Measurements from ENCODE around the gene SHTN1.

DNA sequence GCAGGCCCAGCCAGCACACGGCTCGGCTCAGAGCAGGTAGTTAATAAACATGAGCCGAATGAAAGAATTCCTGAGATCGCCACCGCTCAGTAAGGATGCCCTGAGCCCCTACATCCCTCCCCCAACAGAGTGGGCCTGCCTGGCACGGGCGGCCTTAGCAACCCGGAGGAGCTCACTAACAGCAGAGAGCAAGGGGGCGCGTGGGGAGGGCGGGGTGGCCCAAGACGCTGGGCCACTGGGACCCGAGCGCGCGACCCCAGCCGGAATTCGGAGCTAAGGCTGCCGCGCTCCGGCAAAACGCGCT, 156.1 kb downstream of the SHTN1 start:
- no peak for TF ChIP-seq POLR2AphosphoS5 (IDR thresholded peaks at IDR 0.05; ENCODE audit: low read depth, low read length)
- no peak for TF ChIP-seq CTCF (IDR thresholded peaks at IDR 0.05)
